B cell (primary cell): ENCODE results near the gene KCNQ1OT1. TPM values are rescaled to one million over a fixed set of nuclear protein-coding genes. Genes with fewer than 3 reads are reported as not detected.

Experiments
- ATAC-seq: fragments of 200-7000 bp; cut with Tn5 transposase; one replicate; pipeline ENCODE4 v1.10.0; 2021; ENCODE audit warnings: low read depth, mild to moderate bottlenecking, moderate number of reproducible peaks, moderate library complexity
- CTCF ChIA-PET: fragments of 350-600 bp; sonication (Branson Sonifier 250); formaldehyde crosslinking; loops from one replicate; lab custom pipeline; 2021; ENCODE audit warnings: antibody characterized with exemption, inconsistent platforms; lab: Charles Lee
- POLR2A ChIA-PET: fragments of 350-600 bp; sonication (Branson Sonifier 250); formaldehyde crosslinking; loops from one replicate; lab custom pipeline; 2021; ENCODE audit warnings: antibody characterized with exemption; lab: Charles Lee
- DNase-seq: peaks from one replicate; pipeline ENCODE4 v3.0.0; 2013
- H2AFZ ChIP-seq: 2 replicates; pipeline ENCODE4 v1.6.1; 2012; ENCODE audit warnings: mild to moderate bottlenecking, low read depth, low read length; ENCODE audit not compliant: insufficient read depth, poor library complexity, severe bottlenecking
- H3K27ac ChIP-seq, 2 donors: 1 replicate in 1 of 2; 2 replicates in 1 of 2; pipeline ENCODE4 v1.5.1; 2012 to 2013; ENCODE audit warnings: low read length in 2 of 2, mild to moderate bottlenecking in 2 of 2, moderate library complexity in 1 of 2
- H3K27me3 ChIP-seq, 4 experiments: fragments of 200-600 bp in 1 of 4; sonication (generic) in 1 of 4; replicated peaks in 1 of 4; 1 replicate in 2 of 4; 2 replicates in 2 of 4; pipeline versions ENCODE4 v1.6.1 to v1.7.0; 2013 to 2016; ENCODE audit warnings: low read length in 3 of 4, mild to moderate bottlenecking in 2 of 4, mixed read lengths in 1 of 4, moderate library complexity in 1 of 4; ENCODE audit not compliant: insufficient read depth in 4 of 4, control insufficient read depth in 3 of 4; ENCODE audit errors: control extremely low read depth in 1 of 4
- H3K36me3 ChIP-seq, 2 experiments: replicated peaks in 1 of 2; 1 replicate in 1 of 2; 2 replicates in 1 of 2; pipeline versions ENCODE4 v1.6.1 to v1.7.1; 2013; ENCODE audit warnings: low read length in 1 of 2; ENCODE audit not compliant: insufficient read depth in 2 of 2, control insufficient read depth in 1 of 2; ENCODE audit errors: control extremely low read depth in 1 of 2, extremely low read depth in 1 of 2
- H3K4me1 ChIP-seq, 2 donors: fragments of 200-600 bp in 1 of 2; sonication (generic) in 1 of 2; 1 replicate in 1 of 2; 2 replicates in 1 of 2; pipeline versions ENCODE4 v1.5.1 to v1.6.1; 2013 to 2017; ENCODE audit warnings: low read length in 2 of 2; ENCODE audit not compliant: control insufficient read depth in 2 of 2, insufficient read depth in 2 of 2
- H3K4me2 ChIP-seq: replicated peaks from 2 replicates; pipeline ENCODE3; 2012; ENCODE audit warnings: mild to moderate bottlenecking, low read depth, low read length; ENCODE audit not compliant: poor library complexity, severe bottlenecking
- H3K4me3 ChIP-seq, 5 experiments: fragments of 200-600 bp in 1 of 5; sonication (generic) in 1 of 5; 1 replicate in 3 of 5; 2 replicates in 2 of 5; pipeline versions ENCODE4 v1.5.1 to v1.7.0; 2011 to 2016; ENCODE audit warnings: low read length in 4 of 5, mild to moderate bottlenecking in 4 of 5, low read depth in 2 of 5, control low read depth in 1 of 5, moderate library complexity in 1 of 5; ENCODE audit not compliant: insufficient read depth in 1 of 5; ENCODE audit errors: control extremely low read depth in 1 of 5, extremely low read depth in 1 of 5
- H3K79me2 ChIP-seq: fragments of 200-600 bp; sonication (generic); one replicate; pipeline ENCODE4 v1.6.0; 2016; ENCODE audit warnings: low read length; ENCODE audit not compliant: control insufficient read depth, insufficient read depth
- H3K9ac ChIP-seq: fragments of 200-600 bp; sonication (generic); 2 replicates; pipeline ENCODE4 v1.6.1; 2017; ENCODE audit warnings: mild to moderate bottlenecking, low read length, moderate library complexity
- H3K9me3 ChIP-seq, 3 donors: one replicate each; pipeline versions ENCODE4 v1.6.1 to v1.7.1; 2013; ENCODE audit warnings: low read length in 2 of 3; ENCODE audit not compliant: control insufficient read depth in 2 of 3, insufficient read depth in 1 of 3; ENCODE audit errors: control extremely low read depth in 1 of 3
- H4K20me1 ChIP-seq: 2 replicates; pipeline ENCODE4 v1.6.0; 2012; ENCODE audit warnings: mild to moderate bottlenecking, low read length; ENCODE audit not compliant: insufficient read depth, control insufficient read depth, poor library complexity, severe bottlenecking
- H3K27ac Mint-ChIP-seq: one replicate; pipeline ENCODE4 v1.8.0; 2021; ENCODE audit warnings: mixed read lengths
- H3K27me3 Mint-ChIP-seq: one replicate; pipeline ENCODE4 v1.8.0; 2021; ENCODE audit warnings: mixed read lengths
- H3K4me1 Mint-ChIP-seq: one replicate; pipeline ENCODE4 v1.8.0; 2021; ENCODE audit warnings: mixed read lengths
- H3K4me3 Mint-ChIP-seq: one replicate; pipeline ENCODE4 v1.8.0; 2021; ENCODE audit warnings: mixed read lengths
- H3K9me3 Mint-ChIP-seq: one replicate; pipeline ENCODE4 v1.8.0; 2022; ENCODE audit warnings: mixed read lengths; ENCODE audit not compliant: insufficient read depth
- CTCF ChIP-seq: fragments of 200-600 bp; IDR thresholded peaks from one replicate; pipeline ENCODE4 v1.8.0; 2022; ENCODE audit warnings: antibody characterized with exemption, mild to moderate bottlenecking
- EZH2 ChIP-seq: IDR thresholded peaks from 2 replicates; pipeline ENCODE4 v1.6.1; 2012; ENCODE audit warnings: borderline replicate concordance, low read depth, mild to moderate bottlenecking, moderate library complexity, low read length; ENCODE audit not compliant: insufficient read depth, poor library complexity, severe bottlenecking
- WGBS: methylation state at CpG from one replicate; pipeline ENCODE4 v1.1.5; 2013; ENCODE audit warnings: missing lambda C conversion rate; ENCODE audit not compliant: insufficient coverage; 5-methylcytosine and 5-hydroxymethylcytosine counted together
- intact Hi-C: fragments of 100-400 bp; cut with micrococcal nuclease; formaldehyde crosslinking; loops from one replicate; pipeline ENCODE4 v1.10.0; 2022
- polyA plus RNA-seq: library from polyadenylated mRNA; depleted of rRNA; stranded (reverse); fragments of >200 nt; gene quantifications from 2 replicates; pipeline ENCODE4 v1.2.3, GENCODE V29; 2012
- total RNA-seq, 2 donors: library from RNA; stranded (reverse); fragments of 120-200 nt in 1 of 2; gene quantifications; 1 replicate in 1 of 2; 2 replicates in 1 of 2; pipeline versions ENCODE4 v1.2.3 to v1.2.4, GENCODE V29; 2013 to 2022

The KCNQ1OT1 gene
- total and polyA plus RNA-seq, 2 donors (not counting 1 experiment from before 2014, with no cell fraction given): 0.03 to 0.89 TPM

GRCh38 chr11:2742611-2743426 is 43.0 kb upstream of the KCNQ1OT1 start:
- DNase-seq (no peak), ATAC-seq (no peak)
- no peak overlapping the region for H3K9ac ChIP-seq
- no peak for TF ChIP-seq EZH2
- TF ChIP-seq CTCF: no peak
- no peaks in the 10 kb centered on the region for H4K20me1 ChIP-seq
- POLR2A ChIA-PET: no interaction called here
- Mint-ChIP-seq H3K9me3 (no peaks in the 10 kb centered on the region), H3K4me1 (no peaks in the 10 kb centered on the region), H3K27me3 (no peaks in the 10 kb centered on the region), H3K27ac (no peak overlapping the region), H3K4me3 (no peak overlapping the region)
- no peaks in the 10 kb centered on the region for H3K4me1 ChIP-seq
- no peak overlapping the region for H3K27ac ChIP-seq
- intact Hi-C loops: no loop called here
- CTCF ChIA-PET: no interaction called here
- no peak overlapping the region for H3K4me2 ChIP-seq
- no peaks in the 10 kb centered on the region for H3K9me3 ChIP-seq
- H3K36me3 ChIP-seq: no peaks in the 10 kb centered on the region
- H3K79me2 ChIP-seq: no peaks in the 10 kb centered on the region
- no peak overlapping the region for H3K4me3 ChIP-seq
- H3K27me3 ChIP-seq: no peaks in the 10 kb centered on the region
- 95% methylated on average over 20 of the region's 20 CpGs for WGBS
- no peak overlapping the region for H2AFZ ChIP-seq

GRCh38 chr11:2742201-2742600 is 42.4 kb upstream of the KCNQ1OT1 start:
- no peaks in the 10 kb centered on the region for H3K27me3 Mint-ChIP-seq
- H3K9ac ChIP-seq: no peak overlapping the region
- no peak overlapping the region for H3K4me3 Mint-ChIP-seq
- no peaks in the 10 kb centered on the region for H3K4me1 ChIP-seq
- H3K9me3 ChIP-seq: no peaks in the 10 kb centered on the region
- intact Hi-C loops: no loop called here
- no peaks in the 10 kb centered on the region for H3K9me3 Mint-ChIP-seq
- ChIA-PET CTCF (no interaction called here), POLR2A (no interaction called here)
- no peak for DNase-seq
- H3K27me3 ChIP-seq: no peaks in the 10 kb centered on the region
- 97% methylated on average over 5 of the region's 5 CpGs for WGBS
- no peak overlapping the region for H2AFZ ChIP-seq
- no peak overlapping the region for H3K27ac Mint-ChIP-seq
- H3K4me3 ChIP-seq: no peak overlapping the region
- TF ChIP-seq EZH2: no peak
- no peak overlapping the region for H3K27ac ChIP-seq
- no peak overlapping the region for H3K4me2 ChIP-seq
- H3K79me2 ChIP-seq: no peaks in the 10 kb centered on the region
- ATAC-seq: no peak
- no peaks in the 10 kb centered on the region for H3K36me3 ChIP-seq
- H4K20me1 ChIP-seq: no peaks in the 10 kb centered on the region
- H3K4me1 Mint-ChIP-seq: no peaks in the 10 kb centered on the region
